Duodenal mucosa (tissue), 2 donors: ENCODE data around the gene LYAR.

Source experiments
- H3K27ac ChIP-seq: one replicate; pipeline ENCODE4 v1.7.0; 2013; ENCODE audit warnings: low read depth, low read length
- H3K27me3 ChIP-seq, 2 donors: one replicate each; pipeline ENCODE4 v1.7.0; 2013; ENCODE audit warnings: low read length in 2 of 2, control low read depth in 1 of 2; ENCODE audit not compliant: insufficient read depth in 2 of 2, control insufficient read depth in 1 of 2
- H3K36me3 ChIP-seq, 2 donors: one replicate each; pipeline ENCODE4 v1.7.0; 2013; ENCODE audit warnings: low read length in 2 of 2, control low read depth in 1 of 2; ENCODE audit not compliant: insufficient read depth in 2 of 2, control insufficient read depth in 1 of 2
- H3K4me1 ChIP-seq, 2 donors: one replicate each; pipeline ENCODE4 v1.7.0; 2013; ENCODE audit warnings: low read length in 2 of 2, control low read depth in 1 of 2; ENCODE audit not compliant: insufficient read depth in 2 of 2, control insufficient read depth in 1 of 2
- H3K4me3 ChIP-seq, 2 donors: one replicate each; pipeline ENCODE4 v1.7.0; 2013; ENCODE audit warnings: low read length in 2 of 2, low read depth in 1 of 2
- H3K9ac ChIP-seq, 2 donors: one replicate each; pipeline ENCODE4 v1.7.0; 2013; ENCODE audit warnings: low read length in 2 of 2, low read depth in 1 of 2
- H3K9me3 ChIP-seq, 2 donors: one replicate each; pipeline ENCODE4 v1.7.0; 2013; ENCODE audit warnings: low read length in 2 of 2, control low read depth in 1 of 2; ENCODE audit not compliant: control insufficient read depth in 1 of 2

LYAR gene, protein sequence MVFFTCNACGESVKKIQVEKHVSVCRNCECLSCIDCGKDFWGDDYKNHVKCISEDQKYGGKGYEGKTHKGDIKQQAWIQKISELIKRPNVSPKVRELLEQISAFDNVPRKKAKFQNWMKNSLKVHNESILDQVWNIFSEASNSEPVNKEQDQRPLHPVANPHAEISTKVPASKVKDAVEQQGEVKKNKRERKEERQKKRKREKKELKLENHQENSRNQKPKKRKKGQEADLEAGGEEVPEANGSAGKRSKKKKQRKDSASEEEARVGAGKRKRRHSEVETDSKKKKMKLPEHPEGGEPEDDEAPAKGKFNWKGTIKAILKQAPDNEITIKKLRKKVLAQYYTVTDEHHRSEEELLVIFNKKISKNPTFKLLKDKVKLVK

DNA sequence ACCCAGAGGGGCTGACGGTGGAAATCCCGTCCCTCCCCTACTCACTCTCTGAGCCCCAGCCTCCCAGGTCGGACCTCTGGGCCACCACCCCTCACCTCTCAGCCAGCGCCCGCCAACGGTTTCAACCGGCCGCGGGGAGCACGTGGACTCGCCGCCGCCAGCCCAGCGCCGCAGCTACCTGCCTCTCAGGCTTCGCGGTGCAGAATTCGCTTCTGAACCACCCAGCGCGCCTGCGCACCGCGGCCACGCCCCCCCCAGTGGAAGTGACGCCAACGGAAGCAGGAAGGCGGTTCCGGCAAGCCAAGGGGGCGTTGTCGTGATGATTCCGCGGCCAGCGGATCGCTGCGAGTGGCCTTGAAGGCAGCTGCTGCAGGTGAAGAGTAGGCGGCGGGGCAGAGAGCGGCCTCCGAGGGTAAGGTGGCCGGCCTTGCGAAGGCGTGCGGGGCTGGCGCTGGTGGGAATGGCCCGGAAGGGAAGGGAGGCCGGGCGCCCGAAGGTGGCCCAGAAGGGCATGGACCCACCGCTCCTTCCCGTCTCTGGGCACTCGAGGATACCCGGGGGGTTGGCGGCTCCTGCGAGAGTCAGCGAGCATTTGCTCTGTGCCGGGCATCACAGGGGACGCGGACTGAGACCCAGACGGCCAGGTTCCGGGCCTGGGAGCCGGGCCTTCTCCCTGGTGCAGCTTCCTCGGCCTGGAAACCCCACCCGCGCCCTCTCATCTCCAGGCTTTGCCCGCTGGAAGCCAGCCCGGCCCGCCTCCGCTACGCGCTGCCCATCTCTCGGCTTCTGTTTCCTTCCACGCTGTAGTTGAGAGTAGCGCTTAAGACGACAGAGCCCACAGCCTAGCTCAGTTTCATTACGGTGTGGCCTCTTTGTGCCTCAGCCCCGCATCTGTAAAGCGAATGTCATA lies at the start of gene LYAR, which contains the start of gene ZBTB49:
Gene LYAR, minus strand, starts transcription at position 214 of the 910 bp plus-strand sequence. CDS start 6,412 bp downstream, outside the sequence.
Gene ZBTB49, plus strand, starts transcription at position 311 of the 910 bp plus-strand sequence. CDS start 9,695 bp downstream, outside the sequence.
- H3K4me1 ChIP-seq, result peaks cover 22% of the 10 kb centered on the region in 2 donors
- peaks cover 0 to 14% of the 10 kb centered on the region in 2 donors for H3K36me3 ChIP-seq
- H3K9me3 ChIP-seq, result no peaks in the 10 kb centered on the region
- no peaks in the 10 kb centered on the region for H3K27me3 ChIP-seq
- peak within 1 kb of the TSS; percentile 81 to 82 for H3K9ac ChIP-seq
- H3K27ac ChIP-seq, result peak within 1 kb of the TSS; percentile 43
- peak within 1 kb of the TSS; percentile 90 to 95 for H3K4me3 ChIP-seq

DNA sequence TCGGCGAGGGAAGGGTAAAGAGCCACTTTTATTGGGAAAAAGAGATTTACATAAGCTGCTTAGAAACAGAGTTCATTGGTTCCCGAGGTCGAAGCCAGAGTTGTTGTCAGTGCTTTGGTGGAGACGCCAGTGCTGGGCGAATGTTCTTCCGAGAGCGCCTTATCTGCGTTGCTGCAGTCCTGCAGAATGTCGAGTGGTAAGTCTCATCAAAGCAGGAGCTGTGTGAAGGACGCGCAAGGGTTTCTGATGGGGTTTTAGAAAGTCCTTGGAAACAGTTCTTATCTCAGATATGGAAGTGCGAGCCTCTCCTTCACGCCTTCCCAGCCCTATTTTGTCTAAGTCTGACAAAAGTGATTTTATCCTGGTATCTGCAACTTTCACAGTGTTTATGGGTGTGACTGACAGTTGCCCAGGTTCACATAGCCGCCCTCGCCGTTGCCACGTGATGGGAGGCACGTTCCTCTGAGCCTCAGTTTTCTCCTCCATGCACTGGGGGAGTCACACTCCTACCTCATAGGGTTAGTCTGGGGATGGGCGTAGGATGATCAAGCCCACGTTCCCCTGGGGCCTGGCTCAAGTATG lies 49.6 kb upstream of the LYAR start:
- Histone ChIP-seq H3K4me3 (no peak overlapping the region), H3K9me3 (no peaks in the 10 kb centered on the region), H3K27me3 (no peaks in the 10 kb centered on the region)

GRCh38 chr4:4338210-4339001 lies 48.5 kb upstream of the LYAR start:
- Histone ChIP-seq H3K4me3 (no peak overlapping the region), H3K27ac (no peak overlapping the region), H3K4me1 (no peaks in the 10 kb centered on the region)

More for the DNA sequence above, 49.6 kb upstream of the LYAR start:
- no peak overlapping the region for H3K27ac ChIP-seq
- H3K9ac ChIP-seq, result no peak overlapping the region
- no peaks in the 10 kb centered on the region for H3K36me3 ChIP-seq
- H3K4me1 ChIP-seq, result no peaks in the 10 kb centered on the region

GRCh38 chr4:4334798-4335520 lies 45.0 kb upstream of the LYAR start:
- Histone ChIP-seq H3K4me1 (no peaks in the 10 kb centered on the region), H3K9me3 (no peaks in the 10 kb centered on the region), H3K4me3 (no peak overlapping the region), H3K36me3 (no peaks in the 10 kb centered on the region), H3K27me3 (no peaks in the 10 kb centered on the region), H3K9ac (no peak overlapping the region), H3K27ac (no peak overlapping the region)

More at GRCh38 chr4:4338210-4339001, 48.5 kb upstream of the LYAR start:
- H3K27me3 ChIP-seq, result no peaks in the 10 kb centered on the region
- H3K9ac ChIP-seq, result no peak overlapping the region
- H3K36me3 ChIP-seq, result no peaks in the 10 kb centered on the region
- H3K9me3 ChIP-seq, result no peaks in the 10 kb centered on the region

- Histone ChIP-seq H3K9me3 (no peaks in the 10 kb centered on the region), H3K36me3 (no peaks in the 10 kb centered on the region), H3K27me3 (no peaks in the 10 kb centered on the region), H3K9ac (no peak overlapping the region), H3K4me1 (no peaks in the 10 kb centered on the region), H3K4me3 (no peak overlapping the region), H3K27ac (no peak overlapping the region)
Measured at GRCh38 chr4:4333265-4333706, 43.3 kb upstream of the LYAR start.

DNA sequence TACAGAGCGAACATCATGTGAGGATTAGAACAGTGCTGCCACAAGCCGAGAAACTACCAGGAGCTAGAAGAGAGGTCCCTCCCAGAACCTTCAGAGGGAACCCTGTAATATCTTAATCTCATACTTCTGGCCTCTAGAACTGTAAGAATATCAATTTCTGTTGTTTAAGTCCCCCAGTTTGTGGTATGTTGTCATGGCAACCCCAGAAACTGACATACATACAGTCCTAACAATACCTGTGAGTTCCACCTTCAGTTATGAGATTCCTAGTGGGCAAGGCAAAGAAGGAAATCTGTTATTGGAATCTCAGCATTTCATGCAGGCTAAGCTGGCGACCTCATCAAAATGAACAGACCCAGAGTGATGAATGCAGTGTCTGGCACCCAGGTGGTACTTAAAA lies 42.6 kb upstream of the LYAR start:
- Histone ChIP-seq H3K36me3 (no peaks in the 10 kb centered on the region), H3K27me3 (no peaks in the 10 kb centered on the region), H3K4me3 (no peak overlapping the region), H3K27ac (no peak overlapping the region), H3K9me3 (no peaks in the 10 kb centered on the region), H3K4me1 (no peaks in the 10 kb centered on the region), H3K9ac (no peak overlapping the region)

- H3K27me3 ChIP-seq, result no peaks in the 10 kb centered on the region
- no peaks in the 10 kb centered on the region for H3K4me1 ChIP-seq
- H3K9ac ChIP-seq, result no peak overlapping the region
- no peak overlapping the region for H3K4me3 ChIP-seq
- no peak overlapping the region for H3K27ac ChIP-seq
- H3K36me3 ChIP-seq, result no peaks in the 10 kb centered on the region
- H3K9me3 ChIP-seq, result no peaks in the 10 kb centered on the region
Measured at GRCh38 chr4:4330794-4331193, 40.8 kb upstream of the LYAR start.

DNA sequence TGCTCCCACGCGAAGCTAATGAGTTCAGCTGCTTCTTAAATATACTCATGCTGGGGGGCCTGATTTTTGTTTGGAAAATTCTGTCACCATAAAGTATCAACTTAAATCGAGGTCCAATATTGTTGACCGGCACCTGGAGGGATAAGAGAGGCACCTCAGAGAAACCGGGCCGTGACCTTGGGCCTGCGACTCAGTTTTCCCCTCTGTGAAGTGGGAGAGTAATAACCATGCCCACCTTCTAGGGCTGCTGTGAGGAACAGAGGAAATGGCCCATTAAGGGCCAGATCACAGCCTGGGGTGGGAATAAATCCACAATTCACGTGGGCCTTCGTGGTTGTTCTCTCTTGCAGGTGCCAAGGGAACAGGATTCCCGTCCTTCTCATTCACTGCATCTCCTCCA lies 39.5 kb upstream of the LYAR start:
- Histone ChIP-seq H3K27ac (no peak overlapping the region), H3K36me3 (no peaks in the 10 kb centered on the region), H3K4me1 (no peaks in the 10 kb centered on the region), H3K9ac (no peak overlapping the region), H3K4me3 (no peak overlapping the region), H3K27me3 (no peaks in the 10 kb centered on the region), H3K9me3 (no peaks in the 10 kb centered on the region)

GRCh38 chr4:4328840-4329239 lies 38.9 kb upstream of the LYAR start:
- H3K36me3 ChIP-seq, result no peaks in the 10 kb centered on the region
- H3K4me3 ChIP-seq, result no peak overlapping the region
- no peak overlapping the region for H3K9ac ChIP-seq
- H3K4me1 ChIP-seq, result no peaks in the 10 kb centered on the region
- no peaks in the 10 kb centered on the region for H3K27me3 ChIP-seq
- H3K9me3 ChIP-seq, result no peaks in the 10 kb centered on the region
- H3K27ac ChIP-seq, result no peak overlapping the region
